Tibial artery (tissue), 4 donors: ENCODE measurements around the gene TUBGCP2.

Experiments
- DNase-seq, 2 donors: peaks; one replicate each; pipeline ENCODE4 v3.0.0-alpha.2; 2019
- H3K27ac ChIP-seq, 2 donors: fragments of 200-600 bp; sonication (generic) in 1 of 2; 1 replicate in 1 of 2; 2 replicates in 1 of 2; pipeline ENCODE4 v1.5.1; 2018 to 2019; ENCODE audit warnings: mild to moderate bottlenecking in 1 of 2
- H3K27me3 ChIP-seq, 2 donors: fragments of 200-600 bp; sonication (generic) in 1 of 2; one replicate each; pipeline versions ENCODE4 v1.5.1 to v1.6.0; 2016 to 2019
- H3K36me3 ChIP-seq, 3 donors: fragments of 200-600 bp; sonication (generic) in 2 of 3; one replicate each; pipeline ENCODE4 v1.5.1; 2016 to 2019; ENCODE audit warnings: mild to moderate bottlenecking in 2 of 3
- H3K4me1 ChIP-seq, 4 donors: fragments of 200-600 bp; sonication (generic) in 2 of 4; 1 replicate in 3 of 4; 2 replicates in 1 of 4; pipeline ENCODE4 v1.5.1; 2016 to 2019
- H3K4me3 ChIP-seq, 2 donors: fragments of 200-600 bp; sonication (generic) in 1 of 2; 1 replicate in 1 of 2; 2 replicates in 1 of 2; pipeline ENCODE4 v1.5.1; 2018 to 2019; ENCODE audit warnings: mild to moderate bottlenecking in 2 of 2
- H3K9me3 ChIP-seq, 3 donors: fragments of 200-600 bp; sonication (generic) in 1 of 3; one replicate each; pipeline ENCODE4 v1.5.1; 2016 to 2019
- intact Hi-C: fragments of 100-400 bp; cut with DNase I; formaldehyde crosslinking; loops from one replicate; pipeline ENCODE4 v1.15.0; 2023; ENCODE audit warnings: low total_unique reads
- TF ChIP-seq, protein P1 (sequence below), 2 experiments: fragments of 200-600 bp in 1 of 2; fragments of 450-650 bp in 1 of 2; IDR thresholded peaks; one replicate each; pipeline ENCODE4 v1.5.1; 2017 to 2019; ENCODE audit warnings: antibody characterized with exemption in 2 of 2, mild to moderate bottlenecking in 1 of 2, moderate library complexity in 1 of 2

Gene TUBGCP2

DNA sequence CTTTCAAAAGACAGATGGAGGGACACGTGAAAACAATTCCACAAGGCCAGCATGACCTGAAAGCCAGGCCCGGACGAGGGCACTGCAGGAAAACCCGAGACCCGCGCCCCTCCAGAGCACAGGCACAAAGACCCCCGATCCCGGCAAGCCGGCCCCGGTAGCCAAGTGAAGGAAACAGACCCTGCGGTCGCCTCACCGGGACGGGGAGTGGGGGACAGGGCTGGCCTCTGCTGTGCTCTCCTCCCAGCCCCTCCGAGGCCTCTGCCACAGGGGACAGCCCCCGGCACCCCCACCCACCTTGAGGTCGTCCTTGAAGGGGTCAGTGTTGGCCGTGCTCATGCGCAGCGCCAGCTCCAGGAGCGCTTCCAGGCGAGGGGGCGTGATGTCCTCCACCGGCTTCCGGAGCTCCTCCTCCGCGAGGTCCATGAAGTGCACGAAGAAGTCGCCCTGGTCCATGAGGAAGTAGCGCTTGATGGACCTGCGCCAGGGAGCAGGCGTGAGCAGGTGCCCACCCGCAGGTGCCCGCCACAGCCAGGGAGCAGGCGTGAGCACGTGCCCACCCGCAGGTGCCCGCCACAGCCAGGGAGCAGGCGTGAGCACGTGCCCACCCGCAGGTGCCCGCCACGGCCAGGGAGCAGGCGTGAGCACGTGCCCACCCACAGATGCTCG is 20.7 kb downstream of the TUBGCP2 start:
- Histone ChIP-seq H3K9me3 (no peaks in the 10 kb centered on the region), H3K4me3 (no peak overlapping the region), H3K27me3 (no peaks in the 10 kb centered on the region), H3K36me3 (peaks cover 80 to 89% (median 81%) of the 10 kb centered on the region in 3 donors), H3K27ac (no peak overlapping the region), H3K4me1 (no peaks in the 10 kb centered on the region)
- intact Hi-C loops, result no loop called here
- no peak for DNase-seq
- TF ChIP-seq, protein P1, sequence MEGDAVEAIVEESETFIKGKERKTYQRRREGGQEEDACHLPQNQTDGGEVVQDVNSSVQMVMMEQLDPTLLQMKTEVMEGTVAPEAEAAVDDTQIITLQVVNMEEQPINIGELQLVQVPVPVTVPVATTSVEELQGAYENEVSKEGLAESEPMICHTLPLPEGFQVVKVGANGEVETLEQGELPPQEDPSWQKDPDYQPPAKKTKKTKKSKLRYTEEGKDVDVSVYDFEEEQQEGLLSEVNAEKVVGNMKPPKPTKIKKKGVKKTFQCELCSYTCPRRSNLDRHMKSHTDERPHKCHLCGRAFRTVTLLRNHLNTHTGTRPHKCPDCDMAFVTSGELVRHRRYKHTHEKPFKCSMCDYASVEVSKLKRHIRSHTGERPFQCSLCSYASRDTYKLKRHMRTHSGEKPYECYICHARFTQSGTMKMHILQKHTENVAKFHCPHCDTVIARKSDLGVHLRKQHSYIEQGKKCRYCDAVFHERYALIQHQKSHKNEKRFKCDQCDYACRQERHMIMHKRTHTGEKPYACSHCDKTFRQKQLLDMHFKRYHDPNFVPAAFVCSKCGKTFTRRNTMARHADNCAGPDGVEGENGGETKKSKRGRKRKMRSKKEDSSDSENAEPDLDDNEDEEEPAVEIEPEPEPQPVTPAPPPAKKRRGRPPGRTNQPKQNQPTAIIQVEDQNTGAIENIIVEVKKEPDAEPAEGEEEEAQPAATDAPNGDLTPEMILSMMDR (IDR thresholded peaks at IDR 0.05), result no peak

DNA sequence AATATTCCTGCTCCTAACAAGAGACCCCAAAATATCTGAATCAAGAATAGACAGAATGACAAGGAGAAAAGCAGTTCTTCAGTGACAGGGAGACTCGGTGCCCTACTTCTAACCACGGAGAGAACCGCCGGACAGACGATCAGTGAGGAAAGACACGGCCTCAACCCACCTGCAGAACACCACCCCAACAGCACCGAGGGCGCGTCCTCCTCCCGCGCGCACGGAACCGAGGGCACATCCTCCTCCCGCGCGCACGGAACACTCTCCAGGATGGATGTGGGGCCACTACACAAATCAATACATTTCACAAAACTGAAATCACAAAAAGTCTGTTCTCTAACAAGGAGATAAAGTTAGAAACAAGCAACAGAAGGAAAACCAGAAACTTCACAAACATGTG is 22.3 kb downstream of the TUBGCP2 start:
- intact Hi-C loops, result no loop called here
- Histone ChIP-seq H3K4me1 (no peaks in the 10 kb centered on the region), H3K27me3 (no peaks in the 10 kb centered on the region), H3K4me3 (no peak overlapping the region), H3K9me3 (no peaks in the 10 kb centered on the region), H3K27ac (no peak overlapping the region), H3K36me3 (peaks cover 89 to 97% (median 89%) of the 10 kb centered on the region in 3 donors)
- TF ChIP-seq, protein P1 (IDR thresholded peaks at IDR 0.05), result no peak
- no peak for DNase-seq

DNA sequence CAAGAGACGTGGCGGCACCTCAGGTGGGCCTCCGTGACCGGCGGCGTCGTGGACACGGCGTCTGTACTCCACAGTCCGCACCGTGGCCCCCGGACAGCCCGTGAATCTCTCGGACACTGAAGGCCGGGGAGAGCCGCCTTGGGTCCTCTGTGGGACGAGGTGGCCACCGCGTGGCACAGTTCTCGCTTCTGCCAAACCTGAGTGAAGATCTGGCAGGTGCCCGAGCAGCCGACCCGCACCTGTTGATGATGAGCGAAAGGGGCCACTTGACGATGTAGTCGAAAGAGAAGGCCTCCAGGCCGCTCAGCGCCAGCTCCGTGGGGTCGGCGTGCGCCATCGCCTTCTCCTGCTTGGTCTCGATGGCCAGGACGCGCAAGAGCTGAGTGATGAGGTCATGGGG is 23.5 kb downstream of the TUBGCP2 start:
- intact Hi-C loops, result no loop called here
- TF ChIP-seq, protein P1 (IDR thresholded peaks at IDR 0.05), result no peak
- H3K4me3 ChIP-seq, result no peak overlapping the region
- no peak for DNase-seq
- no peaks in the 10 kb centered on the region for H3K27me3 ChIP-seq
- no peaks in the 10 kb centered on the region for H3K9me3 ChIP-seq
- peaks cover 88 to 100% (median 91%) of the 10 kb centered on the region in 3 donors for H3K36me3 ChIP-seq
- H3K27ac ChIP-seq, result no peak overlapping the region
- H3K4me1 ChIP-seq, result no peaks in the 10 kb centered on the region

DNA sequence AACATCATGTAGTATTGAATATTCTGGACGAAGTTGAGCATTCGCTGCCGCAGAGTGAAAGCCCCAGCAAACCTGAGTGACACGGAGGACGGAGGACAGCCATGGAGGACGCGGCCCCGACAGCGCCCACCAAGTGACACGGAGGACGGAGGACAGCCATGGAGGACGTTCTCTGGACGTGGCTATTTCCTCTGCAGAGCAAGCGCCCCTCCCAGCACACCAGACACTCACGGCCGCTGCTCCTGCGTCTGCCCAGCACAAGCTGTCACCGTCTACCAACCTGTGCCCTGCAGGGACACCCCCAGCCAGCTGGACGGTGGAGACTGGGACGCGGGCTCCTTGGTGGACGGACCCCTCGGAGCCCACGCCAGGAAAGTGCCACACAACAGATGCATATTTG is 24.7 kb downstream of the TUBGCP2 start:
- H3K4me1 ChIP-seq, result peaks cover 0 to 2% (median 0%) of the 10 kb centered on the region in 4 donors
- H3K9me3 ChIP-seq, result no peaks in the 10 kb centered on the region
- peaks cover 87 to 100% (median 91%) of the 10 kb centered on the region in 3 donors for H3K36me3 ChIP-seq
- intact Hi-C loops, result no loop called here
- TF ChIP-seq, protein P1 (IDR thresholded peaks at IDR 0.05), result no peak
- no peaks in the 10 kb centered on the region for H3K27me3 ChIP-seq
- no peak overlapping the region for H3K27ac ChIP-seq
- H3K4me3 ChIP-seq, result no peak overlapping the region
- no peak for DNase-seq

DNA sequence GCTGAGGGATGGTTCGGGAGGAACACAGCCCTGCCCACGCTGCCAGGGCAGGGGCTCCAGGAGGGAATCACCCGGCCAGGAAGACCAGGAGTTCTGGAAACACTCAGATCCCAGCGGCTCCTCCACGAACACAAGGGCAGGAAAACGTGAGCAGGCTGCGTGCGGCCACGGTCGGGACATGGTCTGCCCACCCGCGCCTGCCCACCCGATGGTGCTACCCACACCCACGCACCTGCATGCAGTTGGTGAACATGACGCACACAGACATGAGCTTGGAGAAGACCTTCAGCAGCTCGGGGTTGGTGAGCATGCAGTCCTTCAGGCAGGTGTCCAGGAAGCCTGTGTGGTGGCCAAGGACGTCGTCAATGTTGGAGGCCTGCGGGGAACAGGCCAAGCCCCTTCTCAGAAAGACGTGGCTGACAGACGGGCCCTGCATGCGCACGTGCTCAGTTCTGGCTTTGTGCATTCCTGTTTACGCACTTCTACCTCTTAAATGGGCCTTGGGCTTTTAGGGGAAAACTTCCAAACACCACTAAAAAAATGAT is 25.8 kb downstream of the TUBGCP2 start:
- TF ChIP-seq, protein P1 (IDR thresholded peaks at IDR 0.05), result no peak
- peaks cover 0 to 3% (median 0%) of the 10 kb centered on the region in 4 donors for H3K4me1 ChIP-seq
- no peak overlapping the region for H3K27ac ChIP-seq
- intact Hi-C loops, result no loop called here
- DNase-seq, result no peak
- H3K36me3 ChIP-seq, result peaks cover 76 to 98% (median 85%) of the 10 kb centered on the region in 3 donors
- no peak overlapping the region for H3K4me3 ChIP-seq
- H3K9me3 ChIP-seq, result no peaks in the 10 kb centered on the region
- no peaks in the 10 kb centered on the region for H3K27me3 ChIP-seq
